A673 (cell line): ENCODE results near the gene PLEKHH1. TPM values are rescaled to one million over a fixed set of nuclear protein-coding genes. Genes with fewer than 3 reads are reported as not detected.

Experiments used
- BruUV-seq: library from RNA; stranded (reverse); fragments of 400-500 nt; replicated peaks from 2 replicates; lab custom pipeline; 2021; lab: Mats Ljungman, UMichigan
- CTCF ChIA-PET: fragments of 300-600 bp; sonication (Branson Sonifier 250); formaldehyde crosslinking; loops from one replicate; lab custom pipeline; 2022; ENCODE audit warnings: antibody characterized with exemption; lab: Charles Lee
- POLR2A ChIA-PET: fragments of 300-600 bp; sonication (Branson Sonifier 250); formaldehyde crosslinking; loops from one replicate; lab custom pipeline; 2022; ENCODE audit warnings: antibody characterized with exemption; ENCODE audit not compliant: low non-redundant PET; lab: Charles Lee
- DNase-seq: peaks from one replicate; pipeline ENCODE4 v3.0.0-alpha.2; 2015; ENCODE audit warnings: low spot score
- H3K27ac ChIP-seq: fragments of 200-600 bp; sonication (generic); 2 replicates; pipeline ENCODE4 v1.5.1; 2016; ENCODE audit warnings: mixed run types, low read depth, mild to moderate bottlenecking, mixed read lengths, antibody characterized with exemption, low read length; ENCODE audit not compliant: poor library complexity, severe bottlenecking
- H3K27me3 ChIP-seq: fragments of 200-600 bp; sonication (generic); replicated peaks from 2 replicates; pipeline ENCODE4 v1.6.1; 2017; ENCODE audit warnings: mixed run types, low read depth, mild to moderate bottlenecking, mixed read lengths, antibody characterized with exemption, low read length; ENCODE audit not compliant: insufficient read depth, poor library complexity
- H3K36me3 ChIP-seq: fragments of 200-600 bp; sonication (generic); 2 replicates; pipeline ENCODE4 v1.6.1; 2016; ENCODE audit warnings: mixed run types, mild to moderate bottlenecking, mixed read lengths, antibody characterized with exemption, low read length; ENCODE audit not compliant: insufficient read depth, poor library complexity, severe bottlenecking
- H3K4me1 ChIP-seq: fragments of 200-600 bp; sonication (generic); 2 replicates; pipeline ENCODE4 v1.6.1; 2017; ENCODE audit warnings: mixed run types, mild to moderate bottlenecking, mixed read lengths, antibody characterized with exemption, low read length; ENCODE audit not compliant: insufficient read depth, poor library complexity, severe bottlenecking
- H3K4me3 ChIP-seq: fragments of 200-600 bp; sonication (generic); 2 replicates; pipeline ENCODE4 v1.5.1; 2016; ENCODE audit warnings: low read depth, mixed run types, mild to moderate bottlenecking, mixed read lengths, low read length; ENCODE audit not compliant: poor library complexity, severe bottlenecking
- H3K9me3 ChIP-seq: fragments of 200-600 bp; sonication (generic); 2 replicates; pipeline ENCODE4 v1.6.1; 2016; ENCODE audit warnings: mixed run types, low read depth, mild to moderate bottlenecking, mixed read lengths, antibody characterized with exemption, low read length; ENCODE audit not compliant: poor library complexity, severe bottlenecking
- CTCF ChIP-seq: fragments of 300-800, 200-600 bp; sonication (generic); conservative IDR thresholded peaks from 2 replicates; pipeline ENCODE4 v1.5.1; 2017; ENCODE audit warnings: low read depth, mild to moderate bottlenecking, antibody characterized with exemption, low read length, moderate library complexity, mixed read lengths
- EZH2 ChIP-seq: fragments of 200-600 bp; sonication (generic); IDR thresholded peaks from 2 replicates; pipeline ENCODE4 v1.6.1; 2017; ENCODE audit warnings: borderline replicate concordance, low read depth, mild to moderate bottlenecking, mixed read lengths, antibody characterized with exemption, low read length; ENCODE audit not compliant: poor library complexity, severe bottlenecking
- intact Hi-C: fragments of 100-400 bp; cut with micrococcal nuclease; formaldehyde crosslinking; loops from one replicate; pipeline ENCODE4 v1.10.0; 2022; ENCODE audit not compliant: unreplicated experiment
- total RNA-seq: library from RNA; stranded (reverse); gene quantifications from 2 replicates; pipeline ENCODE4 v1.2.3, GENCODE V29; 2021

The PLEKHH1 gene
- total RNA-seq, 1 experiment from 2014 or later = 8.9 TPM

GRCh38 chr14:67609642-67610310, 76.7 kb downstream of the PLEKHH1 start:
- H3K9me3 ChIP-seq = no peaks in the 10 kb centered on the region
- no TSS peak for BruUV-seq
- intact Hi-C loops = no loop called here
- CTCF ChIA-PET = no interaction called here
- no peak overlapping the region for H3K4me3 ChIP-seq
- no peaks in the 10 kb centered on the region for H3K36me3 ChIP-seq
- TF ChIP-seq CTCF (no peak), EZH2 (no peak)
- H3K4me1 ChIP-seq = no peaks in the 10 kb centered on the region
- no peak for DNase-seq
- no peaks in the 10 kb centered on the region for H3K27me3 ChIP-seq
- H3K27ac ChIP-seq = no peak overlapping the region
- POLR2A ChIA-PET = no interaction called here

GRCh38 chr14:67610491-67610890, 77.4 kb downstream of the PLEKHH1 start:
- ChIA-PET CTCF (no interaction called here), POLR2A (no interaction called here)
- no peak for DNase-seq
- no peak for TF ChIP-seq CTCF
- no peak for TF ChIP-seq EZH2
- H3K4me3 ChIP-seq = no peak overlapping the region
- no peaks in the 10 kb centered on the region for H3K27me3 ChIP-seq
- intact Hi-C loops = no loop called here
- no peaks in the 10 kb centered on the region for H3K4me1 ChIP-seq
- H3K27ac ChIP-seq = no peak overlapping the region
- H3K9me3 ChIP-seq = no peaks in the 10 kb centered on the region
- no TSS peak for BruUV-seq
- H3K36me3 ChIP-seq = no peaks in the 10 kb centered on the region

DNA sequence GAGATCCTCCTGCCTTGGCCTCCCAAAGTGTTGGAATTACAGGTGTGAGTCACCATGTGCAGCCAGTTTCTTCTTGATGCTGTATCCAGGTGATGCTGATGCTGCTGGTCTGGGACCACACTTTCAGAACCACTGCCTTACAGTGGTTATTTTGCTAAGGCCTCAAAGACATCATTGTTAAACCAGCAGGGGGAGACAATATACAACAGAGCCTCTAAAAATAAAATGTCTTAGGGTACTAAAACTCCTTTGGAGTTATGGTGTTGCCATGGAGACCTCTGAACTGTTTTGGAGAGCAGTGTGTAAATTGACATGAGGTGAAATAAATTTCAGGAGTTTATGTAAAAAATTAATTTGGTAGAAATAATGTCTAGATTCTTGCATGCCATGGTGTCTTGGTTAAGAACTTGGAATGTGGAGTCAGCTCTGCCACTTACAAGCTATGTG, 85.5 kb downstream of the PLEKHH1 start:
- no peak overlapping the region for H3K27ac ChIP-seq
- no peaks in the 10 kb centered on the region for H3K36me3 ChIP-seq
- no peak overlapping the region for H3K4me3 ChIP-seq
- ChIA-PET CTCF (interaction anchor here (0.6 to 2.4 kb wide), 5 partner anchors 37 to 86 kb away, joined by 3 to 27 read pairs (median 4); partner anchors contain the start of gene RDH11), POLR2A (interaction anchor here (0.9 kb wide), 1 partner anchor 48 kb away, joined by 4 read pairs; no protein-coding TSS in a partner anchor)
- no peaks in the 10 kb centered on the region for H3K9me3 ChIP-seq
- no peaks in the 10 kb centered on the region for H3K27me3 ChIP-seq
- TF ChIP-seq EZH2 (no peak), CTCF (peak; percentile 77)
- intact Hi-C loops = loop anchor here (1.0 to 2.0 kb wide), 2 partner anchors 48 to 86 kb away; no protein-coding TSS in a partner anchor
- no TSS peak for BruUV-seq
- peak; percentile 90 for DNase-seq
- peaks cover 31% of the 10 kb centered on the region for H3K4me1 ChIP-seq
